PFSK-1 (cell line): ENCODE results near the gene FBXO10.

ENCODE experiments used
- FOXP2 ChIP-seq: optimal IDR thresholded peaks from 2 replicates; pipeline ENCODE3; 2011; ENCODE audit warnings: borderline replicate concordance, control low read depth, inconsistent platforms; ENCODE audit not compliant: insufficient read depth; ENCODE audit errors: extremely low read length, extremely low read depth
- POLR2AphosphoS5 ChIP-seq: IDR thresholded peaks from 2 replicates; pipeline ENCODE4 v1.6.1; 2012; ENCODE audit warnings: low read depth, mild to moderate bottlenecking, control low read depth, low read length, moderate library complexity
- REST ChIP-seq, 2 experiments: IDR thresholded peaks; 2 replicates each; pipeline versions ENCODE4 v1.6.1 to v1.8.0; 2011 to 2012; ENCODE audit warnings: low read depth in 2 of 2, low read length in 2 of 2, control low read depth in 1 of 2, inconsistent platforms in 1 of 2, mild to moderate bottlenecking in 1 of 2, moderate library complexity in 1 of 2; ENCODE audit not compliant: insufficient read depth in 1 of 2
- SIN3A ChIP-seq: IDR thresholded peaks from 2 replicates; pipeline ENCODE4 v1.6.1; 2012; ENCODE audit warnings: mild to moderate bottlenecking, low read length, moderate library complexity, borderline replicate concordance; ENCODE audit not compliant: insufficient read depth
- TAF1 ChIP-seq: IDR thresholded peaks from 2 replicates; pipeline ENCODE4 v1.6.1; 2012; ENCODE audit warnings: low read length, control low read depth, borderline replicate concordance; ENCODE audit not compliant: insufficient read depth

Gene FBXO10

GRCh38 chr9:37549527-37549926, 26.7 kb downstream of the FBXO10 start:
- TF ChIP-seq TAF1 (no peak), POLR2AphosphoS5 (no peak), FOXP2 (no peak), SIN3A (no peak), REST (IDR thresholded peaks at IDR 0.05; ENCODE audit: insufficient read depth in 1 of 2, low read depth in 2 of 2, low read length in 2 of 2) (no peak)

- TF ChIP-seq TAF1 (no peak), FOXP2 (no peak), POLR2AphosphoS5 (no peak), SIN3A (no peak), REST (IDR thresholded peaks at IDR 0.05; ENCODE audit: insufficient read depth in 1 of 2, low read depth in 2 of 2, low read length in 2 of 2) (no peak)
Measured at GRCh38 chr9:37547328-37547878, 28.8 kb downstream of the FBXO10 start.

- TF ChIP-seq REST (IDR thresholded peaks at IDR 0.05; ENCODE audit: insufficient read depth in 1 of 2, low read depth in 2 of 2, low read length in 2 of 2) (no peak), POLR2AphosphoS5 (no peak)
Measured at GRCh38 chr9:37543468-37543867, 32.7 kb downstream of the FBXO10 start.

GRCh38 chr9:37542895-37543294, 33.3 kb downstream of the FBXO10 start:
- TF ChIP-seq SIN3A, result no peak
- no peak for TF ChIP-seq TAF1
- TF ChIP-seq REST (IDR thresholded peaks at IDR 0.05; ENCODE audit: insufficient read depth in 1 of 2, low read depth in 2 of 2, low read length in 2 of 2), result no peak
- no peak for TF ChIP-seq POLR2AphosphoS5
- TF ChIP-seq FOXP2, result no peak

- TF ChIP-seq REST (IDR thresholded peaks at IDR 0.05; ENCODE audit: insufficient read depth in 1 of 2, low read depth in 2 of 2, low read length in 2 of 2) (no peak), SIN3A (no peak), POLR2AphosphoS5 (no peak), TAF1 (no peak), FOXP2 (no peak)
Measured at GRCh38 chr9:37542488-37542887, 33.7 kb downstream of the FBXO10 start.
